C4-2B (cell line): ENCODE results near the gene PPP1R18.

Source experiments
- H3K27ac ChIP-seq: fragments of 450-650 bp; 2 replicates; pipeline ENCODE4 v1.5.1; 2017
- CTCF ChIP-seq: fragments of 450-650 bp; conservative IDR thresholded peaks from 2 replicates; pipeline ENCODE4 v1.5.1; 2017; ENCODE audit warnings: mild to moderate bottlenecking
- ZFX ChIP-seq: fragments of 450-650 bp; IDR thresholded peaks from 2 replicates; pipeline ENCODE4 v1.6.1; 2017

PPP1R18 gene

GRCh38 chr6:30686009-30686907 lies at the start of gene PPP1R18:
PPP1R18 (minus strand) TSS chr6:30686645; CDS start chr6:30686018, 627 bp downstream.
- peak within 1 kb of the TSS; percentile 65 for H3K27ac ChIP-seq
- TF ChIP-seq ZFX (no peak), CTCF (no peak)

GRCh38 chr6:30735668-30736314 lies 49.3 kb upstream of the PPP1R18 start:
- no peak for TF ChIP-seq CTCF
- no peak for TF ChIP-seq ZFX
- no peak overlapping the region for H3K27ac ChIP-seq

- TF ChIP-seq ZFX, result no peak
- TF ChIP-seq CTCF, result no peak
- H3K27ac ChIP-seq, result no peak overlapping the region
These were observed 45.9 kb upstream of the PPP1R18 start for GRCh38 chr6:30732237-30732943.

DNA sequence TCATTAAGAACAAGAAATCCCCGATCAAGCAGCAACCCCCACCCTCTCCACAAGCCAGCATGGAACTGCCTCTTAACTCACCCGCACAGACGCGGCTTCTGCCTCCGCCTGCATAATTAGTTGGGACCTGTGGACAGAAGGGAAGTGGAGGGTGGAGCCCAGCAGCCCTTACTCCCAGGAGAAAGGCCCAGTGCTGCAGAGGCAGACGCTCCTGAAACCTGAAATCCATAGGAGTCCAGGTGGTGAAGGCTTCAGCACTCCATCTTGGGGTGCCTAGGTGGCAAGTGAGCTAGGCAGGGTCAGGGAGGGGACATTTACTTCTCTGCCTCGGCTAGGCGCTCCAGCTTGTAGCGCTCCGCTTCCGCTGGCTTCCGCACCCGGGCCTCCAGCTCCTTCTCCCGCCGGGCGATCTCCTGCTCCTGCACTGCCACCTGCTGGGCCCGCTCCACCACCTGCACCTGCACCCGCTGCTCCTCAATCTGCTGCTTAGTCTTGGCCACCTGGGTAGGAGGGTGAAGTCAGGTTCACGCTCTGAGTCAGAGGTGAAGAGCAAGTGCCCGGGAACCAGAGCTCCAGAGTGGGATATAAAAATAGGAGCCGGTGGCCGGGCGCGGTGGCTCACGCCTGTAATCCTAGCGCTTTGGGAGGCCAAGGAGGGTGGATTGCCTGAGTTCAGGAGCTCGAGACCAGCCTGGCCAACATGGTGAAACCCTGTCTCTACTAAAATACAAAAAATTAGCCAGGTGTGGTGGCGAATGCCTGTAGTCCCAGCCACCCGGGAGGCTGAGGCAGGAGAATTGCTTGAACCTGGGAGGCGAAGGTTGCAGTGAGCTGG lies 44.4 kb upstream of the PPP1R18 start:
- H3K27ac ChIP-seq, result no peak overlapping the region
- TF ChIP-seq ZFX, result no peak
- TF ChIP-seq CTCF, result peak; percentile 86

- H3K27ac ChIP-seq, result no peak overlapping the region
- TF ChIP-seq ZFX (no peak), CTCF (no peak; the same call in 1 of the 2 replicates)
These were observed 41.6 kb upstream of the PPP1R18 start for GRCh38 chr6:30727920-30728553.

DNA sequence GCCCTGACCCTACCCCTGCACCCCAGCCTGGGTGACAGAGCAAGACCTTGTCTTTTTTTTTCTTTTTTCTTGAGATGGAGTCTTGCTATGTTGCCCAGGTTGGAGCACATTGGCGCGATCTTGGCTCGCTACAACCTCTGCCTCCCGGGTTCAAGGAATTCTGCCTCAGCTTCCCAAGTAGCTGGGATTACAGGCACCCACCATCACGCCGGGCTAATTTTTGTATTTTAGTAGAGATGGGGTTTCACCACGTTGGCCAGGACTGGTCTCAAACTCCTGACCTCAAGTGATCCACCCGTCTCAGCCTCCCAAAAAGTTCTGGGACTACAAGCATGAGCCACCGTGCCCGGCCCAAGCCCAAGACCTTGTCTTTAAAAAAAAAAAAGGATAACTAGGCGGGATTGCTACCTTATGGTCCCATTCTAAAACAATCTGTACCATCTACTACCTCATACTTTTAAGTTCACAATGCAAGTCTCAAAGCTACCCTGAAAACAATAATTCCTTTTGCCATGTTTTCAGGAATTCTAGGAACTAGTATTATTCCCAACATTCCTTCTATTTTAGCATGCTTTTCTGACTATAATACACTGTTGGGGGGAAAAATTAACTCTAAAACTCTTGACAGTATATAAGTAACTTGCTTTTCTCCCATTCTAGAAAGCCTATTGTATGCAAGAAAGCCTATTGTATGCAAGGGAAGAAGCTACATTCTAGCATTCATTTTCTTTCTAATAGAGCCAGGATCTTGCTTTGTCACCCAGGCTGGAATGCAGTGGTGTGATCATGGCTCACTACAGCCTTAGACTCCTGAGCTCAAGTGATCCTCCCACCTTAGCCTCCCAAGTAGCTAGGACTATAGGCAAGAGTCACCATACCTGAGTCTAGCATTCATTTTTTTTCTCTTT lies 40.3 kb upstream of the PPP1R18 start:
- no peak overlapping the region for H3K27ac ChIP-seq

More for the DNA sequence above, 40.3 kb upstream of the PPP1R18 start:
- TF ChIP-seq CTCF (no peak), ZFX (no peak)
